GM12878 (cell line): Measurements from ENCODE around the gene ADM2. TPM values are rescaled to one million over a fixed set of nuclear protein-coding genes. Genes with fewer than 3 reads are reported as not detected.

Experiments
- ATAC-seq: fragments of 200-7000 bp; cut with Tn5 transposase; 3 replicates; pipeline ENCODE4 v1.9.1; 2020; ENCODE audit warnings: mild to moderate bottlenecking, moderate library complexity
- BruUV-seq: library from RNA; stranded (reverse); fragments of 400-500 nt; replicated peaks from 2 replicates; lab custom pipeline; 2021; lab: Mats Ljungman, UMichigan
- CTCF ChIA-PET: fragments of 300-600 bp; sonication (Branson Sonifier 250); formaldehyde crosslinking; extraction: SDS; loops from one replicate; lab custom pipeline; 2021; ENCODE audit warnings: inconsistent platforms; lab: Yijun Ruan, JAX
- POLR2A ChIA-PET: fragments of 350-600 bp; formaldehyde crosslinking; extraction: SDS; loops from one replicate; lab custom pipeline; 2021; ENCODE audit warnings: inconsistent platforms; lab: Charles Lee
- RAD21 ChIA-PET: fragments of 300-600 bp; sonication (Branson Sonifier 250); formaldehyde crosslinking; loops from one replicate; lab custom pipeline; 2023; ENCODE audit warnings: antibody characterized with exemption; ENCODE audit not compliant: unreplicated experiment; lab: Charles Lee
- SMC1A ChIA-PET: fragments of 300-600 bp; sonication (Branson Sonifier 250); formaldehyde crosslinking; loops from one replicate; lab custom pipeline; 2023; ENCODE audit not compliant: unreplicated experiment, uncharacterized antibody; lab: Charles Lee
- DNase-seq: peaks from one replicate; pipeline ENCODE4 v3.0.0-alpha.2; 2011; ENCODE audit warnings: low read depth, low spot score
- FAIRE-seq: peaks from 3 replicates; lab custom pipeline; 2011; peaks lifted over from hg19 to GRCh38; lab: Jason Lieb, UNC
- H2AFZ ChIP-seq: 2 replicates; pipeline ENCODE4 v1.6.0; 2011; ENCODE audit warnings: low read depth, low read length, control low read depth; ENCODE audit not compliant: control insufficient read depth
- H3K27ac ChIP-seq: 2 replicates; pipeline ENCODE4 v1.5.1; 2011; ENCODE audit warnings: control low read depth; ENCODE audit not compliant: control insufficient read depth, insufficient read depth
- H3K27me3 ChIP-seq, 2 experiments: replicated peaks in 1 of 2; 2 replicates each; pipeline versions ENCODE4 v1.6.0 to v1.6.1; 2011; ENCODE audit warnings: low read length in 1 of 2; ENCODE audit not compliant: control insufficient read depth in 2 of 2, insufficient read depth in 2 of 2
- H3K36me3 ChIP-seq, 2 experiments: 2 replicates each; pipeline ENCODE4 v1.5.1; 2011; ENCODE audit warnings: low read length in 1 of 2; ENCODE audit not compliant: control insufficient read depth in 2 of 2, insufficient read depth in 2 of 2
- H3K4me1 ChIP-seq: 2 replicates; pipeline ENCODE4 v1.6.1; 2011; ENCODE audit warnings: mild to moderate bottlenecking, low read length, moderate library complexity, mixed read lengths; ENCODE audit not compliant: control insufficient read depth, insufficient read depth
- H3K4me2 ChIP-seq: 2 replicates; pipeline ENCODE4 v1.6.0; 2011; ENCODE audit warnings: control low read depth; ENCODE audit not compliant: control insufficient read depth, insufficient read depth
- H3K4me3 ChIP-seq: fragments of 200-600 bp; sonication (generic); 2 replicates; pipeline ENCODE4 v1.5.1; 2016
- H3K79me2 ChIP-seq: 2 replicates; pipeline ENCODE4 v1.6.0; 2011; ENCODE audit warnings: low read length; ENCODE audit not compliant: control insufficient read depth, insufficient read depth
- H3K9ac ChIP-seq: 2 replicates; pipeline ENCODE4 v1.8.0; 2011; ENCODE audit warnings: low read length, control low read depth, mixed read lengths; ENCODE audit not compliant: control insufficient read depth, insufficient read depth
- H3K9me3 ChIP-seq: replicated peaks from 3 replicates; pipeline ENCODE4 v1.5.1; 2011; ENCODE audit warnings: mild to moderate bottlenecking, low read length; ENCODE audit not compliant: control insufficient read depth, insufficient read depth
- H4K20me1 ChIP-seq: 2 replicates; pipeline ENCODE4 v1.6.0; 2011; ENCODE audit not compliant: control insufficient read depth, insufficient read depth
- ATF7 ChIP-seq: fragments of 450-650 bp; IDR thresholded peaks from 2 replicates; pipeline ENCODE4 v1.6.1; 2016; ENCODE audit warnings: low read depth, mild to moderate bottlenecking
- CHD1 ChIP-seq: IDR thresholded peaks from 2 replicates; pipeline ENCODE4 v1.6.1; 2012; ENCODE audit warnings: low read depth, low read length, improper control_type of control experiment
- EED ChIP-seq: sonication (generic); IDR thresholded peaks from 2 replicates; pipeline ENCODE4 v1.6.1; 2016; ENCODE audit warnings: antibody characterized with exemption, low read depth
- EGR1 ChIP-seq, 2 experiments: IDR thresholded peaks; 1 replicate in 1 of 2; 2 replicates in 1 of 2; pipeline ENCODE4 v1.6.1; 2011 to 2012; ENCODE audit warnings: low read depth in 2 of 2, low read length in 2 of 2, borderline replicate concordance in 1 of 2, mild to moderate bottlenecking in 1 of 2, moderate library complexity in 1 of 2
- HDAC6 ChIP-seq: fragments of 200-600 bp; sonication (generic); IDR thresholded peaks from one replicate; pipeline ENCODE4 v1.8.0; 2017; ENCODE audit warnings: antibody characterized with exemption; ENCODE audit not compliant: unreplicated experiment
- MXI1 ChIP-seq: fragments of 150-350 bp; IDR thresholded peaks from 2 replicates; pipeline ENCODE4 v1.6.1; 2011; ENCODE audit warnings: low read depth, mild to moderate bottlenecking, inconsistent platforms, low read length, improper control_type of control experiment
- NFYB ChIP-seq: IDR thresholded peaks from 2 replicates; pipeline ENCODE4 v1.6.1; 2011; ENCODE audit warnings: low read depth, mild to moderate bottlenecking, low read length, improper control_type of control experiment, moderate library complexity; ENCODE audit not compliant: insufficient read depth
- NKRF ChIP-seq: fragments of 450-650 bp; conservative IDR thresholded peaks from 2 replicates; pipeline ENCODE4 v1.6.1; 2017; ENCODE audit warnings: mild to moderate bottlenecking, moderate library complexity
- NR2F1 ChIP-seq: fragments of 450-650 bp; conservative IDR thresholded peaks from 2 replicates; pipeline ENCODE4 v1.6.1; 2017; ENCODE audit warnings: mild to moderate bottlenecking
- POLR2AphosphoS5 ChIP-seq: IDR thresholded peaks from 2 replicates; pipeline ENCODE4 v1.6.1; 2011; ENCODE audit warnings: mild to moderate bottlenecking, low read length, inconsistent platforms
- POU2F2 ChIP-seq: IDR thresholded peaks from 3 replicates; pipeline ENCODE4 v1.6.1; 2011; ENCODE audit warnings: low read depth, mild to moderate bottlenecking, low read length, borderline replicate concordance
- RAD51 ChIP-seq: fragments of 450-650 bp; IDR thresholded peaks from 2 replicates; pipeline ENCODE4 v1.6.1; 2016; ENCODE audit warnings: moderate library complexity, mild to moderate bottlenecking, inconsistent platforms
- RB1 ChIP-seq: fragments of 450-650 bp; formaldehyde crosslinking; IDR thresholded peaks from 2 replicates; pipeline ENCODE4 v1.6.1; 2017; ENCODE audit warnings: mild to moderate bottlenecking, borderline replicate concordance
- SP1 ChIP-seq: IDR thresholded peaks from one replicate; pipeline ENCODE4 v1.6.1; 2011; ENCODE audit warnings: low read depth, low read length
- TCF12 ChIP-seq: IDR thresholded peaks from 2 replicates; pipeline ENCODE4 v1.6.1; 2011; ENCODE audit warnings: low read depth, mild to moderate bottlenecking, low read length
- USF1 ChIP-seq: IDR thresholded peaks from 2 replicates; pipeline ENCODE4 v1.6.1; 2011; ENCODE audit warnings: borderline replicate concordance, low read depth, mild to moderate bottlenecking, moderate library complexity, mixed read lengths, low read length; ENCODE audit not compliant: insufficient read depth; ENCODE audit errors: extremely low read length
- WGBS: methylation state at CpG from one replicate; pipeline ENCODE4 v1.1.6; 2016; ENCODE audit warnings: low lambda C conversion rate; ENCODE audit not compliant: insufficient replicate concordance, insufficient coverage; ENCODE audit errors: missing lambda C conversion rate; 5-methylcytosine and 5-hydroxymethylcytosine counted together
- in situ Hi-C: fragments of 300-500 bp; cut with MboI; formaldehyde crosslinking; loops from 9 replicates; pipeline ENCODE4 v1.14.3; 2018; ENCODE audit warnings: mixed read lengths
- intact Hi-C: fragments of 100-400 bp; cut with micrococcal nuclease; formaldehyde crosslinking; loops from one replicate; pipeline ENCODE4 v1.14.2; 2022; ENCODE audit not compliant: unreplicated experiment
- polyA plus RNA-seq, 11 experiments: library from polyadenylated mRNA; depleted of rRNA in 4 of 11; unstranded in 6 of 11; stranded (reverse) in 5 of 11; fragments of >200 nt; fragmentation: Nextera tagmentation in 4 of 11; fragmentation: Illumina TruSeq in 1 of 11; extraction: Ambion mirVana in 4 of 11; extraction: Trizol in 1 of 11; gene quantifications; 1 replicate in 1 of 11; 2 replicates in 10 of 11; pipeline versions ENCODE4 v1.2.1 to v1.2.3, GENCODE V29; 2011 to 2016; ENCODE audit warnings: inconsistent platforms in 2 of 11, missing spikeins in 2 of 11, low read depth in 1 of 11
- total RNA-seq, 4 experiments: library from RNA; depleted of rRNA in 3 of 4; stranded (reverse); fragments of >200 nt in 3 of 4; fragmentation: Illumina TruSeq in 1 of 4; extraction: Trizol in 1 of 4; gene quantifications; 2 replicates each; pipeline versions ENCODE4 v1.2.1 to v1.2.3, GENCODE V29; 2013 to 2021

ADM2 gene
- total and polyA plus RNA-seq, 10 of the 15 experiments (the other 5 are each of a cell fraction or from before 2014, with no cell fraction given) = 0.02 to 0.33 (median 0.12) TPM; not detected in 2

GRCh38 chr22:50531546-50531961, 50.2 kb downstream of the ADM2 start (continued):
- TF ChIP-seq EED (no peak), ATF7 (no peak), MXI1 (0 out of 2 replicates have a peak, but pooled peaks have one; percentile 12), USF1 (no peak), CHD1 (no peak; the same call in 1 of the 2 replicates), POU2F2 (peak; percentile 71; the same call in 1 of the 3 replicates), NR2F1 (peak; percentile 79), SP1 (peak; percentile 9), HDAC6 (no peak), RAD51 (no peak), TCF12 (peak; percentile 86; the same call in 1 of the 2 replicates)

GRCh38 chr22:50531962-50532674, 50.8 kb downstream of the ADM2 start:
- Histone ChIP-seq H2AFZ (no peak overlapping the region), H4K20me1 (no peaks in the 10 kb centered on the region), H3K27me3 (no peaks in the 10 kb centered on the region), H3K9ac (peak overlapping the region; percentile 100), H3K4me1 (peaks cover 44% of the 10 kb centered on the region), H3K36me3 (no peaks in the 10 kb centered on the region; a peak in 3 of 4 replicates), H3K27ac (peak overlapping the region; percentile 100), H3K79me2 (peaks cover 54% of the 10 kb centered on the region), H3K4me2 (peak overlapping the region; percentile 71), H3K9me3 (no peaks in the 10 kb centered on the region), H3K4me3 (peak overlapping the region; percentile 78)
- BruUV-seq = TSS peak; percentile 29
- ATAC-seq (peak; percentile 2), FAIRE-seq (no peak), DNase-seq (no peak)
- intact Hi-C loops (no loop called here), in situ Hi-C loops (loop anchor here (10.0 kb wide), 1 partner anchor 567 kb away; the partner anchor contains the start of gene PIM3)
- 0% methylated on average over 47 of the region's 56 CpGs for WGBS
- RAD21 ChIA-PET = interaction anchor here (0.5 to 1.8 kb wide), 6 partner anchors 9 to 89 kb away, joined by 3 to 4 read pairs (median 3); partner anchors contain the start of genes LMF2, NCAPH2 and SYCE3
- CTCF ChIA-PET = interaction anchor here (1.6 kb wide), 1 partner anchor 89 kb away, joined by 6 read pairs; no protein-coding TSS in a partner anchor
- SMC1A ChIA-PET = interaction anchor here (1.1 to 2.4 kb wide), 3 partner anchors 10 to 89 kb away, joined by 4 to 18 read pairs (median 5); partner anchors contain the start of gene NCAPH2
- POLR2A ChIA-PET = interaction anchor here (1.6 to 4.2 kb wide), 5 partner anchors 9 to 226 kb away, joined by 3 to 61 read pairs (median 8); partner anchors contain the start of genes LMF2, NCAPH2 and SYCE3
- peak in 1 of 2 experiments; percentile 40; a peak in 1 of 3 replicates for TF ChIP-seq EGR1 (IDR thresholded peaks at IDR 0.05; ENCODE audit: borderline replicate concordance in 1 of 2, low read depth in 2 of 2, low read length in 2 of 2)
- TF ChIP-seq NKRF = no peak
- no peak for TF ChIP-seq RB1
- peak; percentile 14; the same call in 1 of the 2 replicates for TF ChIP-seq POLR2AphosphoS5
- TF ChIP-seq NFYB = no peak
